ENCODE results near the gene RCOR1. TPM values are rescaled to one million over a fixed set of nuclear protein-coding genes. Genes with fewer than 3 reads are reported as not detected.

RCOR1 gene
- total and polyA plus RNA-seq, 2 experiments from 2014 or later: 9.9 to 30.2 TPM

GRCh38 chr14:102586420-102587104, 5.9 kb upstream of the RCOR1 start:
- no peaks in the 10 kb centered on the region for H3K36me3 ChIP-seq (replicated peaks; ENCODE audit: insufficient read depth, low read depth)
- no peaks in the 10 kb centered on the region for H3K27me3 ChIP-seq
- H3K4me1 ChIP-seq (ENCODE audit: insufficient read depth): peaks cover 31% of the 10 kb centered on the region
- WGBS (ENCODE audit: low lambda C conversion rate, missing lambda C conversion rate): 92% methylated on average over 5 of the region's 5 CpGs
- TF ChIP-seq EZH2 (IDR thresholded peaks at IDR 0.05; ENCODE audit: borderline replicate concordance) (no peak), CTCF (IDR thresholded peaks at IDR 0.05; ENCODE audit: poor library complexity) (peak; percentile 3), EZH2phosphoT487 (IDR thresholded peaks at IDR 0.05; ENCODE audit: low read depth, severe bottlenecking, unreplicated experiment) (no peak)
- no peaks in the 10 kb centered on the region for H4K20me1 ChIP-seq (ENCODE audit: insufficient read depth, poor library complexity, severe bottlenecking)
- H3K79me2 ChIP-seq: no peaks in the 10 kb centered on the region
- H3K27ac ChIP-seq: peak overlapping the region; percentile 13
- H3K4me3 ChIP-seq: no peak overlapping the region
- no peaks in the 10 kb centered on the region for H3K9me3 ChIP-seq (ENCODE audit: low read depth)
- no peak for DNase-seq (ENCODE audit: low spot score)
- H3K9me2 ChIP-seq (replicated peaks; ENCODE audit: insufficient read depth): no peaks in the 10 kb centered on the region
- no peak overlapping the region for H3K4me2 ChIP-seq
- no peak overlapping the region for H2AFZ ChIP-seq

GRCh38 chr14:102588821-102589220, 3.6 kb upstream of the RCOR1 start:
- peak overlapping the region; percentile 26 for H3K27ac ChIP-seq
- no peak for DNase-seq (ENCODE audit: low spot score)
- no peak overlapping the region for H2AFZ ChIP-seq
- no peaks in the 10 kb centered on the region for H3K27me3 ChIP-seq
- TF ChIP-seq EZH2 (IDR thresholded peaks at IDR 0.05; ENCODE audit: borderline replicate concordance): no peak
- no peak for TF ChIP-seq CTCF (IDR thresholded peaks at IDR 0.05; ENCODE audit: poor library complexity)
- TF ChIP-seq EZH2phosphoT487 (IDR thresholded peaks at IDR 0.05; ENCODE audit: low read depth, severe bottlenecking, unreplicated experiment): no peak
- peaks cover 8% of the 10 kb centered on the region for H3K79me2 ChIP-seq
- H3K4me1 ChIP-seq (ENCODE audit: insufficient read depth): peaks cover 31% of the 10 kb centered on the region
- no peaks in the 10 kb centered on the region for H3K36me3 ChIP-seq (replicated peaks; ENCODE audit: insufficient read depth, low read depth)
- no peaks in the 10 kb centered on the region for H3K9me2 ChIP-seq (replicated peaks; ENCODE audit: insufficient read depth)
- no peak overlapping the region for H3K4me3 ChIP-seq
- 75% methylated on average over 3 of the region's 3 CpGs for WGBS (ENCODE audit: low lambda C conversion rate, missing lambda C conversion rate)
- H3K4me2 ChIP-seq: no peak overlapping the region
- no peaks in the 10 kb centered on the region for H3K9me3 ChIP-seq (ENCODE audit: low read depth)
- H4K20me1 ChIP-seq (ENCODE audit: insufficient read depth, poor library complexity, severe bottlenecking): peaks cover 5% of the 10 kb centered on the region

- Histone ChIP-seq H3K4me2 (peak overlapping the region; percentile 95), H3K79me2 (peaks cover 19% of the 10 kb centered on the region), H3K36me3 (replicated peaks; ENCODE audit: insufficient read depth, low read depth) (no peaks in the 10 kb centered on the region), H3K9me3 (ENCODE audit: low read depth) (no peaks in the 10 kb centered on the region), H3K9me2 (replicated peaks; ENCODE audit: insufficient read depth) (no peaks in the 10 kb centered on the region), H3K4me1 (ENCODE audit: insufficient read depth) (peaks cover 31% of the 10 kb centered on the region), H3K27ac (peak overlapping the region; percentile 100), H3K27me3 (no peaks in the 10 kb centered on the region), H2AFZ (no peak overlapping the region), H4K20me1 (ENCODE audit: insufficient read depth, poor library complexity, severe bottlenecking) (peaks cover 11% of the 10 kb centered on the region), H3K4me3 (no peak overlapping the region)
- TF ChIP-seq EZH2 (IDR thresholded peaks at IDR 0.05; ENCODE audit: borderline replicate concordance) (no peak), CTCF (IDR thresholded peaks at IDR 0.05; ENCODE audit: poor library complexity) (no peak), EZH2phosphoT487 (IDR thresholded peaks at IDR 0.05; ENCODE audit: low read depth, severe bottlenecking, unreplicated experiment) (no peak)
- 79% methylated on average over 12 of the region's 12 CpGs for WGBS (ENCODE audit: low lambda C conversion rate, missing lambda C conversion rate)
- DNase-seq (ENCODE audit: low spot score): no peak
These were observed 2.6 kb upstream of the RCOR1 start for GRCh38 chr14:102589761-102590290.

Data from hepatocyte (in vitro differentiated cells).